Smooth muscle cell of the umbilical artery (primary cell): ENCODE data around the gene LRRC32. TPM values are rescaled to one million over a fixed set of nuclear protein-coding genes. Genes with fewer than 3 reads are reported as not detected.

Experiments
- total RNA-seq: library from RNA; depleted of rRNA; stranded (reverse); fragments of >200 nt; gene quantifications from 2 replicates; pipeline ENCODE4 v1.2.3, GENCODE V29; 2014

LRRC32 gene
- 59.0 and 86.1 TPM in 2 replicates for total RNA-seq

GRCh38 chr11:76670485-76671236 is at the start of gene LRRC32:
LRRC32 (minus strand) TSS chr11:76670747; CDS start chr11:76665954, 4,793 bp downstream.

Other genes with a start within 250 kb of the LRRC32 start
- 11.0 and 14.1 TPM in 2 replicates for gene EMSY, start 225.7 kb downstream of the LRRC32 start, total RNA-seq
- 21.4 and 28.6 TPM in 2 replicates for gene TSKU, start 112.6 kb upstream of the LRRC32 start, total RNA-seq
- gene ACER3, start 190.2 kb upstream of the LRRC32 start, total RNA-seq, result 4.8 and 10.6 TPM in 2 replicates